HG02571 (cell line): ENCODE measurements around the gene TRAPPC5.

Source experiments
- ATAC-seq: cut with Tn5 transposase; IDR thresholded peaks from one replicate; pipeline ENCODE4 v1.9.1; 2021; ENCODE audit warnings: mild to moderate bottlenecking, moderate library complexity; ENCODE audit not compliant: unreplicated experiment

TRAPPC5 gene

GRCh38 chr19:7699003-7699402 is 18.4 kb downstream of the TRAPPC5 start:
- ATAC-seq, result no peak

GRCh38 chr19:7699417-7700401 is 19.1 kb downstream of the TRAPPC5 start:
- ATAC-seq, result no peak

- no peak for ATAC-seq
These were observed 20.5 kb downstream of the TRAPPC5 start for GRCh38 chr19:7701049-7701653.

DNA sequence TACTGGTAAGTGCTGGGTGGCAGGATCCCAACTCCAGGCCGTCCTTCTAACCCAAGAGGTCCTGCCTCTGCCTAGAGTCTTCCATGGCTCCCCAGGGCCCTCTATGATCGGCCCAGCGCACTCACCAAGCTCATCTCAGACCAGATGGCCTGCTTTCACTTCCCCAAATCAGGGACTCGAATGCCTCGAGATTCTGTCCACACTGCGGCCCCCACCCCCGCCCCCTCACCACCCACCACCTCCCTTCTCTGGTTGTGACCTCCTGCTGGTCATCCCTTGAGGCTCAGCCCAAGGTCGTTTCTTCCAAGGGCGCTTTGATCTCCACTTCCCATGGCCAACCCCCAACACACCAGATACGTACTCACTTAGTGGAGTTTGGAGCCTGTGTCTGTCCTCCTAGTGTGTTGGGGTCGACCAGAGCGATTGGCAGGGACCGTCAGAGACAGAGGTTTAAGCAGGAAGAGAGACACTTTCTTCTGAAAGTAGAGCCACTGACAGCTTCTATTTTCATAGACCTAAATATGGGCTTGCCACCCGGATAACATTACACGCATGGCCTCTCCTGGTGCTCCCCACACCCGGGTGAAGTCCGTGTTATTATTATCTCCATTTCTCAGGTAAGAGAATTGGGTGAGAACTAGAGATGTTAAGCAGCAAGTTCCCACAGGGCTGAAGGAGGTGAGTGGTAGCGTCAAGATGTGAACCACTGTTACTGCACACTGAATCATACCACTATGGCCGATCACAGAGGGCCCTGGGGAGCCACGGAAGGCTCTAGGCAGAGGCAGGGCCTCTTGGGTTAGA is 21.2 kb downstream of the TRAPPC5 start, which contains the start of gene FCER2:
TSS of gene FCER2 (minus strand) at position 478 of the 804 bp plus-strand sequence. CDS start 2,371 bp downstream, outside the sequence.
- no peak for ATAC-seq

DNA sequence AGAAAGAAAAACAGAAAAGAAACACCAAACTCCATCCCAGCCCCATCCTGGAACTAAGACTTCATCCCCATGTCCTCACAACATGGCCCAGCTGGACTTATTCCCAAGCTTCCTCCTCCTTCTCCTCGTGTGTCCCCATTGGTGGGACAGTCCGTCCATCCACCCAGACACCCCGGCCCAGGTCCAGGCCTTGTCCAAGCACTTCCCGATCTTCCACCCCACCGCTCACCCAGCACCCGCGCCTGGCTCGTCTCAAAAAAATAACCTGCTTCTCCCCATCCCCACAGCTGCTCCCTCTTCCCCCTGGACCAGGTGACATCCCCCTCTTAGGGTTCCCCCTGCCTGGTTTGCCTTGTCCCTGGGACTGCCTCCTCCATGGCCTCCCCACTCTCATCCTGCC is 22.7 kb downstream of the TRAPPC5 start:
- no peak for ATAC-seq

DNA sequence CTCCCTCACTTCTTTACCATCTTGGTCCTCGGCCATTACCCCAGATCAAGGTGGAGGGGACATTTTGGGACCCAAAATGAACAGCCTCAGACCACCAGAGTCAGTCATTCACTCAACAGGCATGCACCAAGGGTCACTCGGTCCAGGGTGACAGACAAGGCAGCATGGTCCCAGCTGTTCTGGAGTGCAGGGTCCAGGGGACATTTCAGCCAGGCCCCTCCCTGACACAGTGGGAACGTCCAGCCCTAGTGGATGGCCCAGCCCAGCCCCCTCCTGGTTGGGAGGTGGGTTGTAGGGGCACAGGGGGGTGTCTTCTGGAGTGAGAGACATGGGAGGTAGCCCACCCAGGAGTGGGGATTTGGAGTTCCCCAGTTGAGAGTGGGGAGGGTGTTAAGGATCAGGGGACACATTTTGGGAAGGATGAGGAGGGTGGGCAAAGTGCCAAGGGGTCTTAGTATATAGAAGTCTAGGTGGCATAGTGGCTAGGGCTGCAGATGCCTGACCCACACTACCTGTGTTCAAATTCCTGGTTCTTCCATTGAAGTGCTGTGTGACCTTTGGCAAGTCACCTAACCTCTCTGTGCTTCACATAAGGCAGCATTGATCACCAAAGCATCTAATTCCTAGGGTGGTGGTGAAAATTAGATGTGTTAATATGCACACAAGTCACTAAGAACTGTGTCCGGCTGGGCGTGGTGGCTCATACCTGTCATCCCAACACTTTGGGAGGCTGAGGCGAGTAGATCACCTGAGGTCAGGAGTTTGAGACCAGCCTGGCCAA is 23.8 kb downstream of the TRAPPC5 start:
- no peak for ATAC-seq

DNA sequence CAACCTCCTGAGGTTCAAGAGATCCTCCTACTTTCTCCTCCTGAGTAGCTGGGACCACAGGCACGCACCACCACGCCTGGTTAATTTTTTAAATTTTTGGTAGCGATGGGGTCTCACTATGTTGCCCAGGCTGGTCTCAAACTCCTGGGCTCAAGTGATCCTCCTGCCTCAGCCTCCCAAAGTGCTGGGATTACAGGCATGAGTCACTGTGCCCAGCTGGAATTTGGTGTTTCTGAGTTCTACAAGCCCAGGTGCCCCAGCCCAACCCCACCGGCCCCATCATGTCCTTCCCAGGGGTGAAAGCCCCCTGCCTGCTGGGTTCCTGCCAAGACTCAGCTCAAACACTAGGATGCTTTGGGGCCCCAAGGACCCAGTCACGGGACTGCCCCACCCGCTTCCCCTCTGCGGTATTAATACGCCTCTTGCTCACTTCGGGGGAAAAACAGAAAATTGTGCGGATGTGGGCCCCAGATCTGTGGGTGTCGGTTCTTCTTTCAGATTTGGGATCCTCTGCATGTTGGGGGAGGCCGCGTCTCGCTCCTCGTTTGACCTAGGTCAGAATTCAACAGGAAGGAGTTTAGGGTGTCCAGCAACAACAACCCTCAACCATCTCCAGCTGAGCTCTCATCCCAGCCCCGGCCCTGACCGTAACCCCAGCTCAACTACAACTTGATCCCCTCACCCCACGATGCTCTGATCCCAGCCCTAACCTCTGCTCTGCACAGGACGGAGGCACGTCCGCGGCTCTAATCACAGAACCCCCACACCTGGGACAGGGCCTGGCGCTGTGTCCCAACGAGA is 25.0 kb downstream of the TRAPPC5 start:
- no peak for ATAC-seq

- ATAC-seq, result no peak
These were observed 25.7 kb downstream of the TRAPPC5 start for GRCh38 chr19:7706188-7706954.

- ATAC-seq, result no peak
These were observed 26.4 kb downstream of the TRAPPC5 start for GRCh38 chr19:7706955-7707456.

GRCh38 chr19:7709932-7710460 is 29.4 kb downstream of the TRAPPC5 start:
- ATAC-seq, result no peak

DNA sequence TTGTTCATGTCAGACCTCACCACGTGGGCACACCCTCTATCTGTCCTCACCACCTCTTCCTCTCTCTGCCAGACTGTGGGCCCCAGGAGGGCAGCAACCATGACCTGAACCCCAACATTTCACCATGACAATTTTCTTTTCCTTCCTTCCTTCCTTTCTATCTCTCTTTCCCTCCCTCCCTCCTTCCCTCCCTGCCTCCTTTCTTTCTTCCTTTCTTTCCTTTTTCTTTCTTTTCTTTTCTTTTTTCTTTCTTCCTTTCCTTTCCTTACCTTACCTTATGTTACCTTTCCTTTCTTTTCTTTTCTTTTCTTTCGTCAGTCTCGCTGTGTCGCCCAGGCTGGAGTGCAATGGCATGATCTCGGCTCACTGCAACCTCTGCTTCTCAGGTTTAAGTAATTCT is 30.0 kb downstream of the TRAPPC5 start:
- ATAC-seq, result no peak

DNA sequence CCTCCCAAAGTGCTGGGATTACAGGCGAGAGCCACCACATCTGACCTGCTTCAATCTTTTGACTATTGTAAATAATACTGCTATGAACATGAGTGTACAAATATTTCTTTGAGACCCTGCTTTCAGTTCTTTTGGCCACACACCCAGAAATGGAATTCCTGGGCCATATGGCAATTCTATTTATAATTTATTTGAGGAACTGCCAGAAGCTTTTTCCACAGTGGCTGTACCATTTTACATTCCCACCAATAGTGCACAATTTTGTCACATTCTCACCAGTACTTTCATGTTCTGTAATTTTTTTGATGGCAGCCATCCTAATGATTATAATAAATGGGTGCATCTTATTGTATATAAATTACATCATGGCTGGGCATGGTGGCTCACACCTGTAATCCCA is 35.0 kb downstream of the TRAPPC5 start:
- ATAC-seq, result no peak

DNA sequence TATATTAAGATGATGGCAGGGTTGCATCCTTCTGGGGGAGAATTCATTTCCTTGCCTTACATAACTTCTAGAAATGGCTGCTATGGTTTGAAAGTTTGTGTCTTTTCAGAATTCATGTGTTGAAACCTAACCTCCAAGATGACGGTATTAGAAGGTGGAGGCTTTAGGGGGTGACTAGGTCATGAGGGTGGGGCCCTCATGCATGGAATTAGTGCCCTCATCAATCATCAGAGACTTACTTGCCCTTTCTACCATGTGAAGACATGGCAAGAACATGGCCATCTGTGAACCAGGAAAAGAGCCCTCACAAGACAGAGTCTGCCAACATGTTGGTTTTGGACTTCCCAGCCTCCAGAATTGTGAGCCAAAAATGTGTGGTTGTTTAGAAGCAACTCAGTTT is 36.1 kb downstream of the TRAPPC5 start:
- no peak for ATAC-seq

DNA sequence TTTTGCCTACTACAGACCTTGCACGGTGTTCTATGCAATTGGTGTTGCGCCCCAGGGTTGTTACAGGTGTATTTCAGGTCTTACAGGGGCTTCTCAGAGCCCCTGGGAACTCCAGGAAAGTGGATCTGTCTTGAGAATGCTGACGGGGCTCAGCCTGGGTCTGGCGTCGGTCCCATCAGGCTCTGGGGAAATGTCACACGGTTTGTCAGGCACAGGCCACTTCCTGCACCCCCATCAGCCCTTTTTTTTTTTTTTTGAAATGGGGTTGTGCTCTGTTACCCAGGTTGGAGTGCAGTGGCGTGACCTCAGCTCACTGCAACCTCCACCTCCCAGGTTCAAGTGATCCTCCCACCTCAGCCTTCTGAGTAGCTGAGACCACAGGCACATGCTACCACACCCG is 38.0 kb downstream of the TRAPPC5 start:
- no peak for ATAC-seq

DNA sequence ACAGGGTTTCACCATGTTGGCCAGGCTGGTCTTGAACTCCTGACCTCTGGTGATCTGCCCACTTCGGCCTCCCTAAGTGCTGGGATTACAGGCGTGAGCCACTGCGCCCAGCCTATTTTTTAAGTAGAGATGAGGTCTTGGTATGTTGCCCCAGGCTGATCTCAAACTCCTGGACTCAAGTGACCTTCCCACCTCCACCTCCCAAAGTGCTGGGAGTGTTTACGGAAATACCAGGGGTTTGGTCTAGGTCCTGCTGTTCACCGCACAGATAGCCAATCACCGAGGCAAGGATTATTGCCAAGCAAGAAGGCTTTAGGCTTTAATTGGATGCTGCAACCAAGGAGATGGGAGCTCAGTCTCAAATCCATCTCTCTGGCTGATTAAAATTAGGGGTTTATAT is 39.7 kb downstream of the TRAPPC5 start:
- no peak for ATAC-seq

GRCh38 chr19:7722231-7722651 is 41.6 kb downstream of the TRAPPC5 start:
- no peak for ATAC-seq

GRCh38 chr19:7725791-7726190 is 45.2 kb downstream of the TRAPPC5 start:
- no peak for ATAC-seq

DNA sequence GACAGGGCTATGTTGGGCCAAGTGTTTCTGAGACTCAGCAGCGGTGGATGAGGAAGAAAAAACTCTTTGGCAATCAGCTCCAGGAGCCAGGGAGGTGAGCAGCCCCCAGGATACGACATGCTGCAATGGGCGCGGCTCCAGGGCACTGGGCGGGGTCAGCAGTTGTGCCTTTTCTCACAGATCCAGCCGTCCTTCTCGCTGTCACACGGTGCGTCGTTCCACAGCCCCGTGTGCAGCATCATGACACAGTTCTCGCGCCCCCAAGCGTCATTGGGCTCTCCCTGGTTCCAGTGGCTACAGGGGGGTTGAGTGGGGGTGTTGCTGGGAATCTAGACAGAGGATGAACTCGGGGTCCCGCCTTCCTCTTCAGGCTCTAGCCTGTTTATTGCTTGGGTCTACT is 48.6 kb downstream of the TRAPPC5 start:
- no peak for ATAC-seq
